Fibroblast of skin of left quadriceps (primary cell): ENCODE data around the gene C6orf47.
"Not testable (repeated sequence)": the region's sequence is repeated elsewhere in the genome, so short reads cannot be mapped to it uniquely, and the experiment has no call there.

Experiments used
- DNase-seq, 2 experiments: peaks; one replicate each; pipeline ENCODE4 v3.0.0-alpha.2; 2013; ENCODE audit warnings: low read depth in 2 of 2

Gene C6orf47, protein sequence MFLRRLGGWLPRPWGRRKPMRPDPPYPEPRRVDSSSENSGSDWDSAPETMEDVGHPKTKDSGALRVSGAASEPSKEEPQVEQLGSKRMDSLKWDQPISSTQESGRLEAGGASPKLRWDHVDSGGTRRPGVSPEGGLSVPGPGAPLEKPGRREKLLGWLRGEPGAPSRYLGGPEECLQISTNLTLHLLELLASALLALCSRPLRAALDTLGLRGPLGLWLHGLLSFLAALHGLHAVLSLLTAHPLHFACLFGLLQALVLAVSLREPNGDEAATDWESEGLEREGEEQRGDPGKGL

DNA sequence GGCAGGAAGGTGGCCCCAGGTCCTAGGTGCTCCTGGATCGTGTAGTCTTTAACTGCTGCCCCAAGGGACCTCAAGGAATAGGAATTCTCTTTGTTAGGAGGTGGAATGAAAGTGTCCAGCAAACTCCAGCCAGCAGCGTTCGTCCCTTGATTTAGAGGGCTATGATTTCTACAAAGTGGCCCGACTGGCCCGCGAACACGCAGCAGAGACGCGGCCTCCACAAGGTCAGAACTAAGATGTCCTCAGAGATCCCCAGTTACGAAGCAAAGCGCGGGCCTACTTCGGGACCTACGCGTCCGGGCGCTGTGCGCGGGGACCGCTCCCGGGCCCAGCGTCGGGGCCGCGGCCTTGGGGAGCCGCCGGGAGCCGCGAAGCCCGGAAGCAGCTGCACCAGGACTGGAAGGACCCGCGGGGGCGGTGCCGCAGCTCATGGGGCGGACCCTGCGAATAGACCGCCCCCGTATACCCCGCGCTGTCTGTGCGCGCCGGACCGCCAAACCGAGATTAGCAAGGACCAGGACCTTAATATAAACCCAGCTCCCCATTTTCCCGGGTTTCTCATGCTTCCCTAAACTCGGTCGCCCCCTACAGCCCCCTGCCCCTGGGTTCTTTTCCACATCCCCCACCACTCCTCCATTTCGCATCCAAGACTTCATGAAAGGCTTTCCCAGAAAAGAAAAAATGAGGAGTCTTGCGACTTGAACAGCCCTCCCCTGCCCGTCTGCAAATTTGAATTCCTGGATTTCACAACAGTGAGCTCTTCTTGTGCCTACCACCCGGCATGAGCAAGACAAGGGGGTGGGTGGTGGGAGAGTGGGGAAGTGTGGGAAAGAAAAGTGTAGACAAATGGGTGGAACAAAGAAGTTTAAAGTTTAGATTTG lies at the start of gene C6orf47:
Gene C6orf47, minus strand, starts transcription at position 398 of the 881 bp plus-strand sequence. CDS start 831 bp downstream, outside the sequence.
- DNase-seq, result no peak

DNA sequence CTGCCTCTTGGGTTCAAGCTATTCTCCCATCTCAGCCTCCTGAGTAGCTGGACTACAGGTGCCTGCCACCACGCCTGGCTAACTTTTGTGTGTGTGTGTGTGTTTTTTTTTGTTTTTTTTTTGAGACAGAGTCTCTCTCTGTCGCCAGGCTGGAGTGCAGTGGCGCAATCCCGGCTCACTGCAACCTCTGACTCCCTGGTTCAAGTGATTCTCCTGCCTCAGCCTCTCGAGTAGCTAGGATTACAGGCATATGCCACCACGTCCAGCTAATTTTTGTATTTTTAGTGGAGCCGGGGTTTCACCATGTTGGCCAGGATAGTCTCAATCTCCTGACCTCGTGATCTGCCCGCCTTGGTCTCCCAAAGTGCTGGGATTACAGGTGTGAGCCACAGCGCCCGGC lies 48.6 kb upstream of the C6orf47 start:
- DNase-seq, result not testable (repeated sequence)

DNA sequence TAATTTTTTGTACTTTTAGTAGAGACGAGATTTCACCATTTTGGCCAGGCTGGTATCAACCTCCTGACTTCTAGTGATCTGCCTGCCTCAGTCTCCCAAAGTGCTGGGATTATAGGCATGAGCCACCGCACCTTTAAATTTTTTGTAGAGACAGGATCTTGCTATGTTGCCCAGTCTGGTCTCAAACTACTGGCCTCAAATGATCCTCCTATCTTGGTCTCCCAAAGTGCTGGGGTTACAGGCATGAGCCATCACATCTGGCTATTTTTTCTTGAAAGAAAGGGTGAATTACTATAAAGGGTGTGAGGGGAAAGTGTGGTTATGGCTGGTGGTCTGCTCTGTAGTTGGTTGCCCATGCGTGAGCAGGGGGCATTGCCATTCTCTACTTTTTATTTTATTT lies 47.6 kb upstream of the C6orf47 start:
- no peak for DNase-seq

DNA sequence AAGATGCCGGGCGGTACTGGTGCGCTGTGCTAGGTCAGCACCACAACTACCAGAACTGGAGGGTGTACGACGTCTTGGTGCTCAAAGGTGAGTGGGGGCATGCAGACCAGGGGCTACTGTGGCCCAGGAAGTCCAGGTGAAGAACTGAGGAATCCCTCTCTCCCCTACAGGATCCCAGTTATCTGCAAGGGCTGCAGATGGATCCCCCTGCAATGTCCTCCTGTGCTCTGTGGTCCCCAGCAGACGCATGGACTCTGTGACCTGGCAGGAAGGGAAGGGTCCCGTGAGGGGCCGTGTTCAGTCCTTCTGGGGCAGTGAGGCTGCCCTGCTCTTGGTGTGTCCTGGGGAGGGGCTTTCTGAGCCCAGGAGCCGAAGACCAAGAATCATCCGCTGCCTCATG lies 47.1 kb upstream of the C6orf47 start:
- no peak for DNase-seq

DNA sequence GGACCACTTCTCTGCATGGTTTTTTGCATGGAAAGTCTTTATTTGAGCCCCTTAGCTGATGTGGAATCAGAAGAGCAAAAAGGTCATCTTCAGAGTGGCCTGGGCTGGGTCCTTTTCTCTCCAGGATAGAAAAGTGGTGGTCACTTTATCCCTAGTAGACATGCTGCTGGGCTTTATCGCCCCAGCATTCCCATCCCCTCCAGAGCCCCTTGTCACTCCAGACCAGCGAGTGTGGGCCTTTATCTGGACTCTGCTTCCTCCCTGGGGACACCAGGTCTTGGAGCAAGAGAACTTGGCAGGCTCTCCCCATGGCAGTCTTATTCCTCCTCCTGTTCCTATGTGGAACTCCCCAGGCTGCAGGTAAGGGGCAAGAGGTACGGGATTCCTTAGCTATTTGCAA lies 46.0 kb upstream of the C6orf47 start, which contains the start of gene LY6G6F:
Gene LY6G6F, plus strand, starts transcription at position 268 of the 400 bp plus-strand sequence. Its CDS starts 41 bp downstream, at position 309.
- no peak for DNase-seq

DNA sequence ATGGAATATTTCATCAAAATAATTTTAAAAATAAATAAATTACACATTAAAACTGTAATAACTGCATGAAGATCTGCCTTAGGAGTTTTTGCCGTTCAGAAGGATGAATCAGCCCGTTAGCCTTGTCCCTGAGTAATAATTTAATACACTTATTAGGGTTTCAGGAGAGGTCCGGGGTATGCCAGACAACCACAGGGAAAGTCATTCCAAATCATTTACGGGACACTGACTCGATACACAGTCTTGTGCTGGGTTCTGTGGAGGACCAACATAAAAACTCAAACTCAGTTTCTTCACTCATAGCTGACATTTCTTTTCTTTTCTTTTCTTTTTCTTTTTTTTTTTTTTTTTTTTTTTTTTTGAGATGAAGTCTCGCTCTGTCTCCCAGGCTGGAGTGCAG lies 45.4 kb upstream of the C6orf47 start:
- DNase-seq, result no peak

DNA sequence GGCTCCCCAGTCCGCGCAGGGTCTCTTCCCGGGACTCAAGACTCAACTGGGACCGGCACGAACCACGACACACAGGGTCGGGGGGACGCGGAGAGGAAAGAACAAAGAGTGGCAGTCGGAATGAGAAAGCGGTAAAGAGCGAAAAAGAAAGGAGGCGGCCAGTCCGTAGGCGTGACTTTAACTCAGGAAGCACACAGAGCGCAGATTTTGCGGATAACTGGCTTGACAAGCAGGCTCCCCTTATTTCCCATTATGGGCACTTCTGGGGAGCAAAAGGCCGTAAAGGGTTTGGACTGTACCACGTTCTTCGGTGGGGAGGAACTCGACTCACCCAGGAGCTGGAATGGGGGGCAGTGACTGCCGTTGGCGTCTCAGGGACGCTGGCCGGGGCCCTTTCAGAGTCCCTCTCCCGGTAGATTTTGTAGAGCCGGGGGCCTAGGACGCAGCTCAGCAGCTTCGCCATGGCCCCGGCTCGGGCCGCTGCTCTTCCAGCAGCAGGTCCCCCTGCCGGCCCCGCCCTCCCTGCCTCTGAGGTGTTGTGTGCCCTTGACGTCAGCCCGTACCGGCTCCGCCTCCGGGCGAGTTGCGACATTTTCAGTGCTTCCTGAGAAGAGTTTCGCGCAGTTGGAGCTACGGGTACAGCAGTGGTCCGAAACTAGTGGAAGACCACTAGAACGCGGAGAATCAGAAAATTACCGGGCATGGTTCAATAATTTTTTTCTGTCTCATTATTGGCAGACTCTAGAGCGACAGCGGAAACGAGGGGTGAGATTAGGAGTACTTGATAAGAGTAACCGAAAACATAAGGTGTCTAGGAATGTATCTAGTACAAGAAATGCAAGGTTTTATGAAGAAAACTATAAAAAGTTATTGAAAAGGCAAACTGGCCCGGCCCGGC lies 42.5 kb upstream of the C6orf47 start, which contains the start of gene ABHD16A:
Gene ABHD16A, minus strand, starts transcription at position 506 of the 898 bp plus-strand sequence. Its CDS starts 43 bp downstream, at position 463.
- peak; percentile 96 to 97 for DNase-seq

DNA sequence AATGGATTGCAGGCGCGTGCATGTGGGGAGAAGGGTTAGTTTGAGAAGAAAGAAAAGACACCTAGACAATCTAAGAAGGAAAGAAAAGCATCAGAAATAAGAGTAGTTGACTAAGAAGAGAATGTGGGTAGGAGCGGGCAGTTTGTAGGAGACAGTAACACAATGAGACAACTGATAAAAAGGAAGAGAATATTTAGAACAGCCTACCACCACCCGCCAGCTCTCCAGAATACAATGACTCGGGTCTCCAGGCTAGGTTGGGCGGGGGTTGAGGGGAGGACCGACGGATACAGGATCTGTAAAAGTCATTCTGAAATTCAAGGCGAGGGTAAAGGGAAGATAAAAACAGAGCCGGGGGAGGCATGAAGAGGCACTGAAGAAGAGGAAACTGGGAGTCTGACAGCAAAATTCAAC lies 41.8 kb upstream of the C6orf47 start:
- DNase-seq, result no peak

DNA sequence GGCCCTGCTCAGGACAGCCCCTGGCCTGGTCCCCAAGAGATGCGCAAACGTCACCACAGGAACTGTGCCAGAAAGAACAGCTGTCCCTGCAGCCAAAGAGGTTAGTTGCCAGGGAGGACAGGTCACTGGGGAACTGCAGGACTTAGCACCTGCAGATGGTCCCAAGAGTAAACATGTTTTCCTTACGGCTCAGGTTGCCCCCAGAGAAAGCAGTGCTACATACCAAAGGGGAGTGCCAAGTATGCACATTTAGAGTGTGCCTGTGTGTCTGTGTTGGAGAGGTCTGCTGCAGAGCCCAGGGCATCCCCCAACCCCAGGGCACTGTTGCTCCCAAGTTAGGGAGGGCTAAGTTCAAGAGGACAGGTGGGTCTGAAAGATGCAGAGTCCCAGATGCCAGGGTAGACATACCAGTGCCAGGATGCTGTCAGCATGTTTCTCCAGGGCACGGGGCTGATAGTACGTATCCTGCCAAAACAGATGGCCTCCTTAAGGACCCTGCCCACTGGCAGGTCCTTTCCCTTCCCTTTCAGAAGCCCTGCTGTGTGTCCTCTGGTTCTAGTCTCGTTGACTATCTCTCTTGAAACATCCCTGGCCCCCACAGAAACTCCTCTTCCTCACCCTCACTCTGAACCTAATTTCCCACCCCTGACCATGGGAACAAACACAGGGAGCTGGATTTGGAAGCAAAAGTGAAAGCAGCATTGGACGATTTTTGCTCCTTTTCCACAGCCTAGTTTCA lies 41.3 kb upstream of the C6orf47 start:
- no peak for DNase-seq

DNA sequence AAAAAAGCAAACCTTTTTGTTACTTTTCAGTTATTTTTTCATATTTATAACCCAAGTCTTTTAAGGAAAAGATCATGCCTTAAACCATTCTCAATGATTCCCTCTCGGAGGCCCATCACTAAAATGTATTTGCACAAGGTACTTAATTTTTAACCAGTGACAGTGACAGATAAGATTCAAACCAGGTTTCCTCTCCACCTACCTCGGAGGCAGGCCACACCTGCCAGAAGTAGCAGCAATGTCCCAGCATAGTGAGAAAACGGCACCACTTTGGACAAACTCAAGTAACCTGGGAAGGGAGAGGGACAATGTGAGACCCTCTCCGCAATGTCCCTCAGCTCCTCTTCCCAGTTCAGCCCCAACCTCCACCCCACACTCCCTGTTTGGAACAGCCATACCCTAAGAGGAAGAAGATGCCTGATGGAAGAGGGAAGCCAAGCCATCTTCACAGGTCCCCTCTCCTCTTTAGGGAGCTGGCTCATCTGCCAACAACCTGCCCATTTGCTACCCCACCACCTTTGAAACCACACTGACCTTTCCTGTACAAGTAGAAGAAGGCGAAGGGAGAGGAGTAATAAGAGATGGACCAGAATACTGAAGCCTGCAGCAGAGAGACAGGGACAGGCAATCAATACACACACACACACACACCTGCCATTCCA lies 40.3 kb upstream of the C6orf47 start:
- no peak for DNase-seq

DNA sequence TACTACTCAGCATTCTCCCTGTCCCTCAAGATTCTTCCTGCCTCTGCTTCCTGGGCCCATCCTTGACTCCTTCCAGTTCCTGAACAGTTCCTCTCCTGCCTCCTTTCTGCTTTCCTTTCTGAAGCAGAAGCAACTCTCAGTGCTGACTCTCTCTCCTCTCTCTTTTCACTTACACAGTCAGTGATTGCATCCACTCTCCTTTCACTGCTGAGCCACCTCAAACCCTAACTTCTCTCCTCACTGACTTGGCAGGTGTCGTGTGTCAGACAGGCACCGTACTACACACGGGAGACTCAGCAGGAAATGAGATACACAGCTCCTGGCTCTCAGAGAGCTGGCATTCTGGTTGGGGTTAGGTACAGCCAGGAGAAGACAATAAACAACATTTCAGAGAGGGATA lies 37.0 kb upstream of the C6orf47 start:
- DNase-seq, result no peak

DNA sequence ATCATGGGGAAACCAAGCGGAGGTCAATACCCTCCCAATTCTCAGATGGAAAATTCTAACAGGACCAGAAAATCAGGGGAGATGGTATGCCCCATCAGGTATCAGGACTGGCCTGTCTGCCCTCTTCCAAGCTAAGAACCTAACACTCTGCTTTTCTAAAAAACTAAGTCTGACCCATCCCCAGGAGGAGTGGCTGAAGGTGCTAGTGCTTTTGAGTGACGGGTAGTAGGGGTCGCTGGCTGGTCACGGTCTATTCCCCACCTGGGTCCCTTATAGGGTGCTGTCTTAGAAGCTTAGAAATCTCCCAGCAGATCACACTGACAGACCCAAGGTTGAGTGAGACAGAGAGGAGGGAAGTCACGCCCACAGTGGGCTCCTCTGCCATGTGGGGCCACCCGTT lies 33.0 kb upstream of the C6orf47 start:
- no peak for DNase-seq

DNA sequence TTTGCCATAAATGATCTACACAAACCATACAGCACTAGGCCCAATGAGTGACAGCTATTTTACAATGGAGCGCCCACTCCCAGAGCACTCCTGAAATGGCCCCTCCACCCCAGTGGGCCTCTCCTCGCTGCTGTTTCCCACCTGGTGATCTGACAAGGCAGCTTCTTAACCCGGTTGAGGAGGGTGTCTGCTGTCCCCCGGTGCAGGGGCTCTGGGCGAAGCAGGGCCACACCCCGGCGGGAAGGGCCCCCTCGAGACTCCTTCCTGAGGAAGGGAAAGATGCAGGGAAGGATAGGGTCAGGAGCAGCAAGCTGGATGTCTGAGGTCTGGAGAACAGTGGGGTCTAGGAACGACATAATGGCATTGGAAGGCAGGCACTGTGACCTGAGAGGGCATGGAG lies 32.3 kb upstream of the C6orf47 start:
- no peak for DNase-seq

DNA sequence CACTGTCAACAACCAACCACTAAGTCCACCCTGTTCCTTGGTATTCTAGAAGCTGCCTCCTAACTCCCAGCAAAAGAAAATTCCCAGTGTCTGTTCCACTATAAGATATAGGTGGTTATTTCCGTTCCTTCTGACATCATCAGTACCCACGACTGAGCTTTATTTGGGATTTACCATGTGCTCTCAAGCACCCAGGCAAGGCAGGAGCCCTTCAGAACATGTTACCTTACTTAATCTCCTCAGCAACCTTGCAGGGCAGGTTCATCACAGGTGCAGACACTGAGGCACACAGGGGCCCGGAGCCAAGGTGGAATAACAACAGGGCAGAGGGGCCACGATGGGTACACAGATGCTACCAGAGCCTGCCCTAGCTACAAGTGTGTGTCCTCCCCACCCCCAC lies 31.8 kb upstream of the C6orf47 start:
- no peak for DNase-seq

DNA sequence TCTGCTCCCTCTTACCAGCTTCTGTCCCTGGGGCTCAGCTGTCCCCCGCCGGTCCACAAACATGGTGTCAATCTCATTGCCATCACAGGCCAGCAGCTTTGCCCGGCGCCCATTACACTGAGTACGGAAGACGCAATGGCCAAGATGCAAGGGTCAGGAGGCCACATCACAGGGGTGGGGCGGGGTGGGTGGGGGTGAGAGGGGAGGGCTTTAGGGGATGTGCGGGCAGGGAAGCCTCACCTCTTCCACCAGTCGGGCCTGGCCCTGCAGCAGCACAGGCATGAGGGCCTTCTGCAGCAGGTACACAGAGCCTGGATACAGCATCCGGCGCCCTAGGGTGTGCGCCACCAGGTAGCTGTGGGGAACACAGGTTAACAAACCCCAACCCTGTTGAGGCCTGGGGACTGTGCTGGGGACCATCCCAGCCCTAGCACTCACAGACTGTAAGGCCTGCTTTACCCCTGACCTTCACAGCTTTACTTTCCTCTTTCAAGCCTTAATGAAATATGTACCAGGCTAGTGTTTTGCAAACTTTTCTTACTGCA lies 31.1 kb upstream of the C6orf47 start:
- no peak for DNase-seq

DNA sequence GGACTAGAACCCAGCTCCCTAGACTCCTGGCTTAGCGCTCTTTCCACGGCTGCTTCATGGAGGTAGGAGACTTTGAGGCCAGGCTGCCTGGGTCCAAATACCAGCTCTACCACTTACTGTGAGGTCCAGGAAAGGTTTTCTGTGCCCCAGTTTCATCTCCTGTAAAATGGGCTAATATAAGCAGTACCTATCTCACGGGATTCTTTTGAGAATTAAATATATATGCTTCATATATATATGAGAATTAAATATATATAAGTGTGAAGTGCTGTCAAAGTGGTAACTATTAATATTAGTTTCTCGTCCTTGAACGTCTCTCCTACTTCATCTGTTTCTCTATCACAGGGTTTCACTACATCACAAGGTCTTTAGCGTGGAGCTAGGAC lies 30.5 kb upstream of the C6orf47 start:
- DNase-seq, result no peak

DNA sequence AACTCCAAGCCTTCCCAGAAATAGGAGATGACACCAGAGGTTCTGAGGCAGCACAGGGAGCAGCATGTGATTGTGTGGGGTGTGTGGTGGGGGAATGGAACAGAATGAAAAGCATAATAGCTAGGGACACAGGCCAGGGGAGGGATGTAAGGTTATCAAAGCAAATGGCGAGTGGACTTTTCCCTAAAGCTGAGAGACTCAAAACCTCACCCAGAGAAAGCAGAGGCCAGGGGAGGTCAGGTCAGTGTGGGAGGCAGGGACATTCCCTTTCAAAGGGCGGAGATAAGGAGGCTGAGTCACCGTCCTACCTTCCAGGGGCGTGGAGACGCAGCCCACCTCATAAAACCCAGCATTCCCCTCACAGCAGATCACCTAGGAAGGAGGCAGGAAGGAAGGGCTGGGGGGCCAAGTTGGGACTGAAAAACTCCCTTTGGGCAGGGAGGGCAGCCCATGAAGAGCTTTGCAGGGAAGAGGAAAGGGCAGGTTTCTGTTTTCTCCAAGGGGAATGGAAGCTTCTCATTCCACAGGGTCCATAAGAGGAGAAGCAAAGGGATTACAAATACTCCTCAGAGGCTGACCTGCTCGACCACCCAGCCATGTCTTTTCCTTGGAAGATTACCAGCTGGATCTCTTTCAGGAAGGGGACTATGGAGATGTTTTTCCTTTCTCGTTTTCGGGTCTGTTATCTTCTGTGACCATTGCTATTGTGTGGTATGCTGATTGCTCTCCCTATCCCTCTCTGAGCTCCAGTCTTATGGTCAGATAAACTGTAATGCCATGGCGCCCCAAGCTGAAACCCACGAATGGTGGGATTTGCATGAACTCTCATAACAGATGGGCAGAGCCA lies 29.9 kb upstream of the C6orf47 start:
- no peak for DNase-seq

DNA sequence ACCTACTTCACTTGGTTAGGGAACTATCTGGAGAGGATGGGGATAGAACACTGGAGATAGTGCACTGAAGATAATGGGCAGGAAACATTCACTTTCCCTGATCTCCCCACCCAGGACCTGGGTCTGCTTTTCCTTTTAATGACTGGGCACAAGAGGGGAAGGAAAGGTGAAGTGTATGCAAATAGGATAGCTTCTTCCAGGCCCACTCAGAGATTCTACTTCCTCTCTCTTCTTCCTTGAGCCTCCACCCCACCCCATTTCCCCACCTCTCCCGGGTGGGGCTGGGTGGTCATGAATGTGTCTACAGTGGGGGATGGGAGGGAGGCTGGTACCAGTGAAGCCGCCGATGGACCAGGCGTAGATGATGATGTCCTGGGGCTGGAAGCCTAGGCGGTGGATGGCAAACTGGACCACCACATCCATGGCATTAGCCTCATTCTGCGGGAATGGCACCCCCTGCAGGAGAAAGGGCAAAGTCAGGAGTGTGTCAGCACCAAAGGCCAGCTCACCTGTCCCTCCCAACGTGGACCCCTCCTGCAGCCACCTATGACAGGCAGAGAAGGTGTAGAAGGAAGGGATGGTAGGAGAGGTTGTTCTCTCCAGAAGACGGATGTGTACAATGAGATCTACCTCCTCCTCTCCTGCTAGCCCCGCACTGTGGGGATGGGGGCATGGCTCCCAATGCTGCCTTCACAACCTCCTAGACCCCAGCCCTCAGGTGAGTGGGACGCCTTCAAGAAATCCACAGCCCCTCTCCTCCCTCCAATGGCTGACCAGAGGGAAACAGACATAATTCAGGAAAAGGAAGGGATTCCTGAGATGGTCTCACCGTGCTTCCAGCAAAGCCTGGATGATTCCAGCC lies 28.9 kb upstream of the C6orf47 start:
- DNase-seq, result no peak
